ENCODE data around the gene CCDC137. TPM values are rescaled to one million over a fixed set of nuclear protein-coding genes. Genes with fewer than 3 reads are reported as not detected.

CCDC137 gene
- total and polyA plus RNA-seq, 2 of the 13 experiments (the other 11 are each of a cell fraction or from before 2014, with no cell fraction given), result 14.6 to 39.1 TPM

DNA sequence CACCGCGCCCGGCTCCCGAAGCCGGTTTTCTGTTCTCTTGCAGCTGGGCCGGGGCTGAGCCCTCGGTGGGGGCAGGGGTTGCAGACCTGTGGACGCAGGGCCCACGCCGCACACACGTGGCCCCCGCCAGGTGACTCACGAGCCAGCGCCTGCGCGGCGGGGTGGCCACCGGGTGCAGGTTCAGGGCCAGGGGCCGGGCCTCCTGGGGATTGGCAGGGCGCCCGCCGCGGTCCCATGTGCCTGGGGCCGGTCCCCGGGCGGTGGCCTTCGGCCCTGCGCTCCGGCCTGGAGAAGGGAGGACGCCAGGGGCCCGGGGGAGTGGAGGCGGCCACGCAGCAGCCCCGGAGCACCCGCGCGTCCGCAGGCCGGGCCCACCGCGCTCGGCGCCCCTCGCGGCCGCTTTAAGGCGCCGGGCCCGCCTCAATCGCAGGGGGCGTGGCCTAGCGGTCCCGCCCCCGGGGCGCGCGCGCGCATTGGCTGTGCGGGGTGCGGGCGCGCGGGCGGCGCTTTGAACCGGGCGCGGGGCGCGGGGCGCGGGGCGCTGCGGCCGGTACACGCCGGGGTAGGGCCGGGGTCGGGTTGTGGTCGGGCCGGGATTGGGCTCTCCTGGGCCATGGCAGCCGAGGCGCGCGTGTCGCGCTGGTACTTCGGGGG lies 45.4 kb downstream of the CCDC137 start, which contains the start of gene SLC25A10 (continued):
- TF ChIP-seq, protein P1, sequence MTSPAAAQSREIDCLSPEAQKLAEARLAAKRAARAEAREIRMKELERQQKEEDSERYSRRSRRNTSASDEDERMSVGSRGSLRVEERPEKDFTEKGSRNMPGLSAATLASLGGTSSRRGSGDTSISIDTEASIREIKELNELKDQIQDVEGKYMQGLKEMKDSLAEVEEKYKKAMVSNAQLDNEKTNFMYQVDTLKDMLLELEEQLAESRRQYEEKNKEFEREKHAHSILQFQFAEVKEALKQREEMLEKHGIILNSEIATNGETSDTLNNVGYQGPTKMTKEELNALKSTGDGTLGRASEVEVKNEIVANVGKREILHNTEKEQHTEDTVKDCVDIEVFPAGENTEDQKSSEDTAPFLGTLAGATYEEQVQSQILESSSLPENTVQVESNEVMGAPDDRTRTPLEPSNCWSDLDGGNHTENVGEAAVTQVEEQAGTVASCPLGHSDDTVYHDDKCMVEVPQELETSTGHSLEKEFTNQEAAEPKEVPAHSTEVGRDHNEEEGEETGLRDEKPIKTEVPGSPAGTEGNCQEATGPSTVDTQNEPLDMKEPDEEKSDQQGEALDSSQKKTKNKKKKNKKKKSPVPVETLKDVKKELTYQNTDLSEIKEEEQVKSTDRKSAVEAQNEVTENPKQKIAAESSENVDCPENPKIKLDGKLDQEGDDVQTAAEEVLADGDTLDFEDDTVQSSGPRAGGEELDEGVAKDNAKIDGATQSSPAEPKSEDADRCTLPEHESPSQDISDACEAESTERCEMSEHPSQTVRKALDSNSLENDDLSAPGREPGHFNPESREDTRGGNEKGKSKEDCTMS (CRISPR knock-in tag; conservative IDR thresholded peaks at IDR 0.05), result peak; percentile 91; the same call in 1 of the 2 replicates
- TF ChIP-seq NRL (CRISPR knock-in tag; IDR thresholded peaks at IDR 0.05; ENCODE audit: borderline replicate concordance) (peak; percentile 96), YEATS2 (CRISPR knock-in tag; IDR thresholded peaks at IDR 0.05; ENCODE audit: borderline replicate concordance) (peak; percentile 87), NFKBIZ (CRISPR knock-in tag; IDR thresholded peaks at IDR 0.05) (peak; percentile 96), ZNF124 (CRISPR knock-in tag; IDR thresholded peaks at IDR 0.05) (peak; percentile 99), NFE2 (CRISPR knock-in tag; IDR thresholded peaks at IDR 0.05) (peak; percentile 46; the same call in 1 of the 2 replicates), MAFF (IDR thresholded peaks at IDR 0.05; ENCODE audit: low read depth, low read length) (no peak), LCORL (IDR thresholded peaks at IDR 0.05) (no peak), LCORL (CRISPR knock-in tag; IDR thresholded peaks at IDR 0.05) (peak; percentile 82), TMF1 (CRISPR knock-in tag; IDR thresholded peaks at IDR 0.05; ENCODE audit: low read depth) (peak; percentile 100), CENPT (CRISPR knock-in tag; IDR thresholded peaks at IDR 0.05; ENCODE audit: low read depth) (peak; percentile 98), JARID2 (CRISPR knock-in tag; IDR thresholded peaks at IDR 0.05; ENCODE audit: insufficient replicate concordance) (peak; percentile 83), NFIC (IDR thresholded peaks at IDR 0.05; ENCODE audit: low read length) (peak; percentile 34; the same call in 1 of the 2 replicates), BHLHE40 (IDR thresholded peaks at IDR 0.05; ENCODE audit: low read length) (peak; percentile 90), NCOR1 (IDR thresholded peaks at IDR 0.05; ENCODE audit: borderline replicate concordance, low read length) (peak; percentile 24; the same call in 1 of the 2 replicates)
- TF ChIP-seq, protein P2, sequence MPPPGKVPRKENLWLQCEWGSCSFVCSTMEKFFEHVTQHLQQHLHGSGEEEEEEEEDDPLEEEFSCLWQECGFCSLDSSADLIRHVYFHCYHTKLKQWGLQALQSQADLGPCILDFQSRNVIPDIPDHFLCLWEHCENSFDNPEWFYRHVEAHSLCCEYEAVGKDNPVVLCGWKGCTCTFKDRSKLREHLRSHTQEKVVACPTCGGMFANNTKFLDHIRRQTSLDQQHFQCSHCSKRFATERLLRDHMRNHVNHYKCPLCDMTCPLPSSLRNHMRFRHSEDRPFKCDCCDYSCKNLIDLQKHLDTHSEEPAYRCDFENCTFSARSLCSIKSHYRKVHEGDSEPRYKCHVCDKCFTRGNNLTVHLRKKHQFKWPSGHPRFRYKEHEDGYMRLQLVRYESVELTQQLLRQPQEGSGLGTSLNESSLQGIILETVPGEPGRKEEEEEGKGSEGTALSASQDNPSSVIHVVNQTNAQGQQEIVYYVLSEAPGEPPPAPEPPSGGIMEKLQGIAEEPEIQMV (CRISPR knock-in tag; IDR thresholded peaks at IDR 0.05; ENCODE audit: low read depth), result peak; percentile 93; the same call in 1 of the 2 replicates
- TF ChIP-seq, protein P3, sequence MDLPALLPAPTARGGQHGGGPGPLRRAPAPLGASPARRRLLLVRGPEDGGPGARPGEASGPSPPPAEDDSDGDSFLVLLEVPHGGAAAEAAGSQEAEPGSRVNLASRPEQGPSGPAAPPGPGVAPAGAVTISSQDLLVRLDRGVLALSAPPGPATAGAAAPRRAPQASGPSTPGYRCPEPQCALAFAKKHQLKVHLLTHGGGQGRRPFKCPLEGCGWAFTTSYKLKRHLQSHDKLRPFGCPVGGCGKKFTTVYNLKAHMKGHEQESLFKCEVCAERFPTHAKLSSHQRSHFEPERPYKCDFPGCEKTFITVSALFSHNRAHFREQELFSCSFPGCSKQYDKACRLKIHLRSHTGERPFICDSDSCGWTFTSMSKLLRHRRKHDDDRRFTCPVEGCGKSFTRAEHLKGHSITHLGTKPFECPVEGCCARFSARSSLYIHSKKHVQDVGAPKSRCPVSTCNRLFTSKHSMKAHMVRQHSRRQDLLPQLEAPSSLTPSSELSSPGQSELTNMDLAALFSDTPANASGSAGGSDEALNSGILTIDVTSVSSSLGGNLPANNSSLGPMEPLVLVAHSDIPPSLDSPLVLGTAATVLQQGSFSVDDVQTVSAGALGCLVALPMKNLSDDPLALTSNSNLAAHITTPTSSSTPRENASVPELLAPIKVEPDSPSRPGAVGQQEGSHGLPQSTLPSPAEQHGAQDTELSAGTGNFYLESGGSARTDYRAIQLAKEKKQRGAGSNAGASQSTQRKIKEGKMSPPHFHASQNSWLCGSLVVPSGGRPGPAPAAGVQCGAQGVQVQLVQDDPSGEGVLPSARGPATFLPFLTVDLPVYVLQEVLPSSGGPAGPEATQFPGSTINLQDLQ (CRISPR knock-in tag; IDR thresholded peaks at IDR 0.05), result peak; percentile 98
- TF ChIP-seq, protein P4, sequence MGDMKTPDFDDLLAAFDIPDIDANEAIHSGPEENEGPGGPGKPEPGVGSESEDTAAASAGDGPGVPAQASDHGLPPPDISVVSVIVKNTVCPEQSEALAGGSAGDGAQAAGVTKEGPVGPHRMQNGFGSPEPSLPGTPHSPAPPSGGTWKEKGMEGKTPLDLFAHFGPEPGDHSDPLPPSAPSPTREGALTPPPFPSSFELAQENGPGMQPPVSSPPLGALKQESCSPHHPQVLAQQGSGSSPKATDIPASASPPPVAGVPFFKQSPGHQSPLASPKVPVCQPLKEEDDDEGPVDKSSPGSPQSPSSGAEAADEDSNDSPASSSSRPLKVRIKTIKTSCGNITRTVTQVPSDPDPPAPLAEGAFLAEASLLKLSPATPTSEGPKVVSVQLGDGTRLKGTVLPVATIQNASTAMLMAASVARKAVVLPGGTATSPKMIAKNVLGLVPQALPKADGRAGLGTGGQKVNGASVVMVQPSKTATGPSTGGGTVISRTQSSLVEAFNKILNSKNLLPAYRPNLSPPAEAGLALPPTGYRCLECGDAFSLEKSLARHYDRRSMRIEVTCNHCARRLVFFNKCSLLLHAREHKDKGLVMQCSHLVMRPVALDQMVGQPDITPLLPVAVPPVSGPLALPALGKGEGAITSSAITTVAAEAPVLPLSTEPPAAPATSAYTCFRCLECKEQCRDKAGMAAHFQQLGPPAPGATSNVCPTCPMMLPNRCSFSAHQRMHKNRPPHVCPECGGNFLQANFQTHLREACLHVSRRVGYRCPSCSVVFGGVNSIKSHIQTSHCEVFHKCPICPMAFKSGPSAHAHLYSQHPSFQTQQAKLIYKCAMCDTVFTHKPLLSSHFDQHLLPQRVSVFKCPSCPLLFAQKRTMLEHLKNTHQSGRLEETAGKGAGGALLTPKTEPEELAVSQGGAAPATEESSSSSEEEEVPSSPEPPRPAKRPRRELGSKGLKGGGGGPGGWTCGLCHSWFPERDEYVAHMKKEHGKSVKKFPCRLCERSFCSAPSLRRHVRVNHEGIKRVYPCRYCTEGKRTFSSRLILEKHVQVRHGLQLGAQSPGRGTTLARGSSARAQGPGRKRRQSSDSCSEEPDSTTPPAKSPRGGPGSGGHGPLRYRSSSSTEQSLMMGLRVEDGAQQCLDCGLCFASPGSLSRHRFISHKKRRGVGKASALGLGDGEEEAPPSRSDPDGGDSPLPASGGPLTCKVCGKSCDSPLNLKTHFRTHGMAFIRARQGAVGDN (CRISPR knock-in tag; IDR thresholded peaks at IDR 0.05), result peak; percentile 95
